PFSK-1 (cell line): ENCODE data around the gene LRRC37A3.

ENCODE experiments used
- FOXP2 ChIP-seq: optimal IDR thresholded peaks from 2 replicates; pipeline ENCODE3; 2011; ENCODE audit warnings: borderline replicate concordance, control low read depth, inconsistent platforms; ENCODE audit not compliant: insufficient read depth; ENCODE audit errors: extremely low read length, extremely low read depth
- POLR2AphosphoS5 ChIP-seq: IDR thresholded peaks from 2 replicates; pipeline ENCODE4 v1.6.1; 2012; ENCODE audit warnings: low read depth, mild to moderate bottlenecking, control low read depth, low read length, moderate library complexity
- SIN3A ChIP-seq: IDR thresholded peaks from 2 replicates; pipeline ENCODE4 v1.6.1; 2012; ENCODE audit warnings: mild to moderate bottlenecking, low read length, moderate library complexity, borderline replicate concordance; ENCODE audit not compliant: insufficient read depth
- TAF1 ChIP-seq: IDR thresholded peaks from 2 replicates; pipeline ENCODE4 v1.6.1; 2012; ENCODE audit warnings: low read length, control low read depth, borderline replicate concordance; ENCODE audit not compliant: insufficient read depth
- TF ChIP-seq, protein P1 (sequence below), 2 experiments: IDR thresholded peaks; 2 replicates each; pipeline versions ENCODE4 v1.6.1 to v1.8.0; 2011 to 2012; ENCODE audit warnings: low read depth in 2 of 2, low read length in 2 of 2, control low read depth in 1 of 2, inconsistent platforms in 1 of 2, mild to moderate bottlenecking in 1 of 2, moderate library complexity in 1 of 2; ENCODE audit not compliant: insufficient read depth in 1 of 2

The LRRC37A3 gene

DNA sequence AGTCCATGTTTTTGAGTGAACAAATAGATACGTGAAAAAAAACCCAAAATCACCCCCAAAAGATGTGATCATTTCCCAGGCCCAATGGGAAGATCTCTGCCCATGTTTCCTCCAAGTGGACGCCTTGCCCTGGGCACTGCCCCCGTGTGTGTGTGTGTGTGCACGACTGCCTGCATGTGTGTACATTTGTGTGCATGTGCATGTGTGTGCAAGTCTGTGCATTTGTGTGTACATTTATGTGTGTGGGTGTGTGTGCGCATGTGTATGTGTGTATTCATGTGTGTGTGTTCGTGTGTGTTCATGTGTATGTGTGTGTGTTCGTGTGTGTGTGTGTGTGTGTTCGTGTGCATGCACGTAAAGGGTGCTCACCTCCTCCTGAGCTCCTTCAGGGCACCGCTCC is 16.8 kb upstream of the LRRC37A3 start:
- TF ChIP-seq POLR2AphosphoS5 (no peak), TAF1 (no peak), FOXP2 (no peak), SIN3A (no peak)
- TF ChIP-seq, protein P1, sequence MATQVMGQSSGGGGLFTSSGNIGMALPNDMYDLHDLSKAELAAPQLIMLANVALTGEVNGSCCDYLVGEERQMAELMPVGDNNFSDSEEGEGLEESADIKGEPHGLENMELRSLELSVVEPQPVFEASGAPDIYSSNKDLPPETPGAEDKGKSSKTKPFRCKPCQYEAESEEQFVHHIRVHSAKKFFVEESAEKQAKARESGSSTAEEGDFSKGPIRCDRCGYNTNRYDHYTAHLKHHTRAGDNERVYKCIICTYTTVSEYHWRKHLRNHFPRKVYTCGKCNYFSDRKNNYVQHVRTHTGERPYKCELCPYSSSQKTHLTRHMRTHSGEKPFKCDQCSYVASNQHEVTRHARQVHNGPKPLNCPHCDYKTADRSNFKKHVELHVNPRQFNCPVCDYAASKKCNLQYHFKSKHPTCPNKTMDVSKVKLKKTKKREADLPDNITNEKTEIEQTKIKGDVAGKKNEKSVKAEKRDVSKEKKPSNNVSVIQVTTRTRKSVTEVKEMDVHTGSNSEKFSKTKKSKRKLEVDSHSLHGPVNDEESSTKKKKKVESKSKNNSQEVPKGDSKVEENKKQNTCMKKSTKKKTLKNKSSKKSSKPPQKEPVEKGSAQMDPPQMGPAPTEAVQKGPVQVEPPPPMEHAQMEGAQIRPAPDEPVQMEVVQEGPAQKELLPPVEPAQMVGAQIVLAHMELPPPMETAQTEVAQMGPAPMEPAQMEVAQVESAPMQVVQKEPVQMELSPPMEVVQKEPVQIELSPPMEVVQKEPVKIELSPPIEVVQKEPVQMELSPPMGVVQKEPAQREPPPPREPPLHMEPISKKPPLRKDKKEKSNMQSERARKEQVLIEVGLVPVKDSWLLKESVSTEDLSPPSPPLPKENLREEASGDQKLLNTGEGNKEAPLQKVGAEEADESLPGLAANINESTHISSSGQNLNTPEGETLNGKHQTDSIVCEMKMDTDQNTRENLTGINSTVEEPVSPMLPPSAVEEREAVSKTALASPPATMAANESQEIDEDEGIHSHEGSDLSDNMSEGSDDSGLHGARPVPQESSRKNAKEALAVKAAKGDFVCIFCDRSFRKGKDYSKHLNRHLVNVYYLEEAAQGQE (IDR thresholded peaks at IDR 0.05; ENCODE audit: insufficient read depth in 1 of 2, low read depth in 2 of 2, low read length in 2 of 2) = no peak

DNA sequence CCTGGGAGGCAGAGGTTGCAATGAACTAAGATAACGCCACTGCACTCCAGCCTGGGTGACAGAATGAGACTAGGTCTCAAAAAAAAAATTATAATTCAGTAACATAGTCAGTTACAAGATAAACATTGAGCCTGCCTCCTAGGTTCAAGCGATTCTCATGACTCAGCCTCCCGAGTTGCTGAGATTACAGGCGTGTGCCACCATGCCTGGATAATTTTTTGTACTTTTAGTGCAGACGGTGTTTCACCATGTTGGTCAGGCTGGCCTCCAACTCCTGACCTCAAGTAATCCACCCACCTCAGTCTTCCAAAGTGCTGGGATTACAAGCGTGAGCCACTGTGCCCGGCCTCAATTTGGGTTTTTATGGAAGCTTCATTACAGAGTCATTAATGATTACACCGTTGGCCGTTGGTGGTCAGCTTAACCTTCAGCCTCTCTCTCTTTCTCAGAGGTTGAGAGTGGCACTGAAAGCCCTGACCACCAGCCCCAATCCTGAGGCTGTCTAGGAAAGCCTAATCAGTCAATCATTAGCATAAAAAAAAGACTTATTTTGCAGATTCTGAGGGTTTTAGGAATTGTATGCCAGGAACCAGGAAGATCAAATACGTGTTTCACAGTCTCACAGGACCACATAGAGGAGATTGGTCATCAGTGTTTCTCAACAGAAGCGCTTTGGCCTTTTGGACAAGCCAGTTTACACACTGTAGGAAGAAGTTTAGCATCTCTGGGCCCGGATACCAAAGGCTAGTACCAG is 1.3 kb upstream of the LRRC37A3 start:
- no peak for TF ChIP-seq SIN3A
- TF ChIP-seq, protein P1 (IDR thresholded peaks at IDR 0.05; ENCODE audit: insufficient read depth in 1 of 2, low read depth in 2 of 2, low read length in 2 of 2) = no peak

DNA sequence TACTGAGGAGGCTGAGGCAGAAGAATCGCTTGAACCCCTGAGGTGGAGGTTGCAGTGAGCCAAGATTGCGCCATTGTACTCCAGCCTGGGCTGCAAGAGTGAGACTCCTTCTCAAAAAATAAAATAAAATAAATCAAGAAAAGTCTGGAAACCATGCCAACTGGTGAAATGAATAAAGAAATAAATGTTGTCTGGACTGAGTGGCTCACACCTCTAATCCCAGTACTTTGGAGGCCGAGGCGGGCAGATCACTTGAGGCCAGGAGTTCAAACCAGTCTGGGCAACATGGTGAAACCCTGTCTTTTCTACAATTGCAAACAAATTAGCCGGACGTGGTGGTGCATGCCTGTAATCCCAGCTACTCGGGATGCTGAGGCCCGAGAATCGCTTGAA is 744 bp upstream of the LRRC37A3 start:
- TF ChIP-seq, protein P1 (IDR thresholded peaks at IDR 0.05; ENCODE audit: insufficient read depth in 1 of 2, low read depth in 2 of 2, low read length in 2 of 2) = no peak
- no peak for TF ChIP-seq FOXP2
- no peak for TF ChIP-seq TAF1
- no peak for TF ChIP-seq POLR2AphosphoS5
- TF ChIP-seq SIN3A = no peak

DNA sequence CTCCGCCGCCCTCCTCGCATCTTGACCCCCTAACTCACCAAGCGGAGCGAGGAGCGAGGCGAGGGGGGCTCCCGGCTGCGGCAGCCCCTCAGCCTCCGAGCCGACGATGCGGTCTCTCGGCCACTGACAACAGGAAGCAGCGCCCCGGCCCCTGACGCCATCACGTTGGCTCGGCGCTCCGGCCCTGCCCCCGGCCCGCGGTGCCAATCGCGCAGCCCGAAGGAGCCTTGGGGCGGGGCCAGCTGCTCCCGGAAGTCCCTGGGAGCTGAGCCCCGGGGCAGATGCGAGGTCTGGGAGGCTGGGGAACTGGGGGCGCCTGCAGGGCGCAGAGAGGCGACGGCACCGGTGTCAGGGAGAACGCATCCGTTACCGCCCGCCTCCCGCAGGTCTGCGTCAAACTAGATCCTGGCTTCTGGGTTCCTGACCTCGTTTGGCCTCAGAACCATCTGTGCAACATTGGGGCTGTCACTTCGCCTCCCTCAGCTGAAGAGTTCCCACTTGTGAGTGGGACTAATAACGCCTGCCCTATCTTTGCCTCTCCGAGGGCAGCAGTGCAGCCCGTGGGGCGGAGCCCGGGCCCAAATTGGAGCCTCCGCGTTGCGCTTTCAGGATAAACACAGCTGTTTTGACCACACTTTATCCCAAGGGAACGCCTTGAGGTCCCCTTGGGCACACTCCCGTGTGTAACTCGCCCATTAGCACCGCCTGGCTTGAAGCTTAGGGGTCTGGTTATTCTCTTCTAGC is 82.1 kb downstream of the LRRC37A3 start:
- TF ChIP-seq POLR2AphosphoS5 = peak; percentile 45; the same call in 1 of the 2 replicates
